Urinary bladder (tissue), 4 donors: Measurements from ENCODE around the gene ZNF195. TPM values are rescaled to one million over a fixed set of nuclear protein-coding genes. Genes with fewer than 3 reads are reported as not detected.
"Not testable (repeated sequence)": the region's sequence is repeated elsewhere in the genome, so short reads cannot be mapped to it uniquely, and the experiment has no call there.

Experiments used
- DNase-seq: peaks from one replicate; pipeline ENCODE4 v3.0.0-alpha.2; 2015; ENCODE audit errors: extremely low spot score
- H3K27ac ChIP-seq: one replicate; pipeline ENCODE4 v1.5.1; 2013; ENCODE audit warnings: low read depth, mild to moderate bottlenecking, moderate library complexity
- H3K36me3 ChIP-seq: one replicate; pipeline ENCODE4 v1.6.1; 2013; ENCODE audit warnings: mild to moderate bottlenecking, moderate library complexity; ENCODE audit not compliant: insufficient read depth
- H3K4me1 ChIP-seq: one replicate; pipeline ENCODE4 v1.6.1; 2013; ENCODE audit warnings: mild to moderate bottlenecking, moderate library complexity; ENCODE audit not compliant: insufficient read depth
- H3K4me3 ChIP-seq: one replicate; pipeline ENCODE4 v1.5.1; 2013; ENCODE audit warnings: low read depth, low read length
- WGBS: extraction: QIAGEN DNeasy Blood & Tissue Kit; methylation state at CpG from one replicate; pipeline ENCODE4 v1.1.7; 2013; 5-methylcytosine and 5-hydroxymethylcytosine counted together
- polyA plus RNA-seq: library from polyadenylated mRNA; stranded (reverse); fragments of 200-250 nt; gene quantifications from one replicate; pipeline ENCODE4 v1.2.3, GENCODE V29; 2013
- total RNA-seq: library from RNA; depleted of rRNA; stranded (reverse); fragments of >200 nt; gene quantifications from one replicate; pipeline ENCODE4 v1.2.3, GENCODE V29; 2014
- donor health status: healthy with polysubstance abuse.
- donor health status: healthy.

Gene ZNF195
- total and polyA plus RNA-seq, 2 donors: 8.0 to 27.0 TPM

GRCh38 chr11:3394956-3395355 lies 16.0 kb upstream of the ZNF195 start:
- H3K4me1 ChIP-seq, H3K27ac ChIP-seq, DNase-seq, H3K36me3 ChIP-seq, H3K4me3 ChIP-seq: not testable (repeated sequence)
- 80% methylated on average over 10 of the region's 10 CpGs for WGBS

- H3K36me3 ChIP-seq, H3K4me1 ChIP-seq, H3K27ac ChIP-seq, DNase-seq, H3K4me3 ChIP-seq: not testable (repeated sequence)
- 73% methylated on average over 13 of the region's 13 CpGs for WGBS
These were observed 14.5 kb upstream of the ZNF195 start for GRCh38 chr11:3393450-3393849.

GRCh38 chr11:3382613-3383285 lies 3.8 kb upstream of the ZNF195 start:
- WGBS: 84% methylated on average over 5 of the region's 5 CpGs
- no peak overlapping the region for H3K4me3 ChIP-seq
- no peak overlapping the region for H3K27ac ChIP-seq
- H3K4me1 ChIP-seq: no peaks in the 10 kb centered on the region
- no peak for DNase-seq
- no peaks in the 10 kb centered on the region for H3K36me3 ChIP-seq

- 76% methylated on average over 5 of the region's 5 CpGs for WGBS
- Histone ChIP-seq H3K36me3 (no peaks in the 10 kb centered on the region), H3K4me1 (no peaks in the 10 kb centered on the region), H3K27ac (no peak overlapping the region), H3K4me3 (no peak overlapping the region)
- no peak for DNase-seq
These were observed 2.8 kb upstream of the ZNF195 start for GRCh38 chr11:3381794-3382193.

- no peak overlapping the region for H3K4me3 ChIP-seq
These were observed 2.0 kb upstream of the ZNF195 start for GRCh38 chr11:3380706-3381545.

GRCh38 chr11:3375552-3375951 lies 3.4 kb downstream of the ZNF195 start:
- DNase-seq: no peak
- H3K4me1 ChIP-seq: no peaks in the 10 kb centered on the region
- H3K27ac ChIP-seq: no peak overlapping the region
- H3K36me3 ChIP-seq: no peaks in the 10 kb centered on the region
- WGBS: 80% methylated on average over 4 of the region's 4 CpGs
- no peak overlapping the region for H3K4me3 ChIP-seq

More at GRCh38 chr11:3380706-3381545, 2.0 kb upstream of the ZNF195 start:
- 55% methylated on average over 12 of the region's 12 CpGs for whole genome bisulfite sequencing
- Histone ChIP-seq H3K27ac (no peak overlapping the region), H3K4me1 (no peaks in the 10 kb centered on the region), H3K36me3 (no peaks in the 10 kb centered on the region)
- DNase-seq: peak; percentile 6

GRCh38 chr11:3370311-3370870 lies 8.6 kb downstream of the ZNF195 start:
- Histone ChIP-seq H3K27ac (no peak overlapping the region), H3K36me3 (peaks cover 8% of the 10 kb centered on the region), H3K4me1 (no peaks in the 10 kb centered on the region), H3K4me3 (no peak overlapping the region)
- 83% methylated on average over 9 of the region's 9 CpGs for WGBS
- DNase-seq: no peak

GRCh38 chr11:3369366-3369765 lies 9.6 kb downstream of the ZNF195 start:
- H3K36me3 ChIP-seq: peaks cover 8% of the 10 kb centered on the region
- 97% methylated on average over 6 of the region's 6 CpGs for WGBS
- no peak overlapping the region for H3K4me3 ChIP-seq

GRCh38 chr11:3368199-3368598 lies 10.7 kb downstream of the ZNF195 start:
- 93% methylated on average over 3 of the region's 3 CpGs for WGBS
- Histone ChIP-seq H3K4me1 (no peaks in the 10 kb centered on the region), H3K36me3 (peaks cover 11% of the 10 kb centered on the region), H3K4me3 (no peak overlapping the region), H3K27ac (no peak overlapping the region)
- DNase-seq: no peak

More at GRCh38 chr11:3369366-3369765, 9.6 kb downstream of the ZNF195 start:
- no peak for DNase-seq
- Histone ChIP-seq H3K4me1 (no peaks in the 10 kb centered on the region), H3K27ac (no peak overlapping the region)

- Histone ChIP-seq H3K36me3 (peaks cover 11% of the 10 kb centered on the region), H3K4me3 (no peak overlapping the region), H3K27ac (no peak overlapping the region), H3K4me1 (no peaks in the 10 kb centered on the region)
- no peak for DNase-seq
- WGBS: 97% methylated on average over 1 of the region's 1 CpG
These were observed 11.7 kb downstream of the ZNF195 start for GRCh38 chr11:3367221-3367620.

GRCh38 chr11:3359092-3359824 lies 19.7 kb downstream of the ZNF195 start:
- no peak overlapping the region for H3K27ac ChIP-seq
- H3K4me1 ChIP-seq: no peaks in the 10 kb centered on the region
- 98% methylated on average over 5 of the region's 5 CpGs for WGBS
- peaks cover 14% of the 10 kb centered on the region for H3K36me3 ChIP-seq
- no peak overlapping the region for H3K4me3 ChIP-seq
- DNase-seq: no peak

- H3K4me1 ChIP-seq: no peaks in the 10 kb centered on the region
- peaks cover 10% of the 10 kb centered on the region for H3K36me3 ChIP-seq
- 87% methylated on average over 11 of the region's 11 CpGs for WGBS
- H3K27ac ChIP-seq: no peak overlapping the region
- no peak overlapping the region for H3K4me3 ChIP-seq
- DNase-seq: no peak
These were observed 20.8 kb downstream of the ZNF195 start for GRCh38 chr11:3357994-3358676.

GRCh38 chr11:3357302-3357701 lies 21.6 kb downstream of the ZNF195 start:
- WGBS: 98% methylated on average over 11 of the region's 11 CpGs
- no peak overlapping the region for H3K27ac ChIP-seq
- DNase-seq: no peak
- H3K4me3 ChIP-seq: no peak overlapping the region
- H3K4me1 ChIP-seq: no peaks in the 10 kb centered on the region
- peaks cover 10% of the 10 kb centered on the region for H3K36me3 ChIP-seq
